Fibroblast of villous mesenchyme (primary cell): ENCODE results near the gene SMCO4. TPM values are rescaled to one million over a fixed set of nuclear protein-coding genes. Genes with fewer than 3 reads are reported as not detected.

Experiments
- DNase-seq: peaks from one replicate; pipeline ENCODE4 v3.0.0-alpha.2; 2010; ENCODE audit warnings: low read depth
- H3K4me3 ChIP-seq: 2 replicates; pipeline ENCODE4 v1.5.1; 2011; ENCODE audit warnings: low read depth, mild to moderate bottlenecking, low read length
- total RNA-seq: library from RNA; depleted of rRNA; stranded (reverse); fragments of >200 nt; gene quantifications from 2 replicates; pipeline ENCODE4 v1.2.3, GENCODE V29; 2012
- TF ChIP-seq, protein P1 (sequence below): IDR thresholded peaks from 2 replicates; pipeline ENCODE4 v1.5.1; 2012; ENCODE audit warnings: low read depth, mild to moderate bottlenecking, low read length; ENCODE audit not compliant: insufficient read depth

SMCO4 gene
- total RNA-seq, 1 donor = 9.1 TPM

DNA sequence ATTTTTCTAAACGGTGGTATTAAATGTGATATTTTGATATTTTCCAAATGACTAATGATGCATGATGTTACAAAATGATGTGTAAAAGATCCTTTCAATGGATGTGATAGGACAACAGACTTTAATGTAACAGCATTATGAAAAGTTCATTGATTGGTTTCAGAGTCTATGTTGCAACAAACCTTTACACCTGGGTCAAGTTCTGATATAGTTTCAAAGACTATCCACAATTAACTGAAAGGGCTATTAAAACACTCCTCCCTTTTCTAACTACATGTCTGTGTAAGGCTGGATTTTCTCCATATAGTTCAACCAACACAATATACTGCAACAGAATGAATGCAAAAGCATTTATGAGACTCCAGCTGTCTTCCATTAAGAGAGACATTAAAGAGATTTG lies 35.7 kb downstream of the SMCO4 start:
- H3K4me3 ChIP-seq = no peak overlapping the region
- no peak for DNase-seq
- TF ChIP-seq, protein P1, sequence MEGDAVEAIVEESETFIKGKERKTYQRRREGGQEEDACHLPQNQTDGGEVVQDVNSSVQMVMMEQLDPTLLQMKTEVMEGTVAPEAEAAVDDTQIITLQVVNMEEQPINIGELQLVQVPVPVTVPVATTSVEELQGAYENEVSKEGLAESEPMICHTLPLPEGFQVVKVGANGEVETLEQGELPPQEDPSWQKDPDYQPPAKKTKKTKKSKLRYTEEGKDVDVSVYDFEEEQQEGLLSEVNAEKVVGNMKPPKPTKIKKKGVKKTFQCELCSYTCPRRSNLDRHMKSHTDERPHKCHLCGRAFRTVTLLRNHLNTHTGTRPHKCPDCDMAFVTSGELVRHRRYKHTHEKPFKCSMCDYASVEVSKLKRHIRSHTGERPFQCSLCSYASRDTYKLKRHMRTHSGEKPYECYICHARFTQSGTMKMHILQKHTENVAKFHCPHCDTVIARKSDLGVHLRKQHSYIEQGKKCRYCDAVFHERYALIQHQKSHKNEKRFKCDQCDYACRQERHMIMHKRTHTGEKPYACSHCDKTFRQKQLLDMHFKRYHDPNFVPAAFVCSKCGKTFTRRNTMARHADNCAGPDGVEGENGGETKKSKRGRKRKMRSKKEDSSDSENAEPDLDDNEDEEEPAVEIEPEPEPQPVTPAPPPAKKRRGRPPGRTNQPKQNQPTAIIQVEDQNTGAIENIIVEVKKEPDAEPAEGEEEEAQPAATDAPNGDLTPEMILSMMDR = no peak

DNA sequence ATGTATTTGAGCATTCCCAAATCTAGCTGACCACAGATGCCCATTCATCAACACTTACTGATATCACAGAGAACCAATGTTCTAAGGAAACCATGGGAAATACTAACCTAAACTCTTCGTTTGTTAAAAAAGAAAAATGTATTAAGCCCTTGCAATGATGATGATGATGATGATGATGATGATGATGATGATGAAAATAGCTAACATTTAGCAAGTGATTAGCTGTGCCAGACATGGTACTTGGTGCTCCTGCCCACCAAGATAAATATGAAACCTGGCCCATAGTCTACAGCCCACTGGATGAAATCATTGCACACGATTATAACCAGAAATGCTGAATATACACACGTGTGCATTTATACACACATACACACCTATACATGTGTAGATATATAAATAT lies 37.5 kb downstream of the SMCO4 start:
- no peak overlapping the region for H3K4me3 ChIP-seq
- TF ChIP-seq, protein P1 = no peak
- DNase-seq = no peak

DNA sequence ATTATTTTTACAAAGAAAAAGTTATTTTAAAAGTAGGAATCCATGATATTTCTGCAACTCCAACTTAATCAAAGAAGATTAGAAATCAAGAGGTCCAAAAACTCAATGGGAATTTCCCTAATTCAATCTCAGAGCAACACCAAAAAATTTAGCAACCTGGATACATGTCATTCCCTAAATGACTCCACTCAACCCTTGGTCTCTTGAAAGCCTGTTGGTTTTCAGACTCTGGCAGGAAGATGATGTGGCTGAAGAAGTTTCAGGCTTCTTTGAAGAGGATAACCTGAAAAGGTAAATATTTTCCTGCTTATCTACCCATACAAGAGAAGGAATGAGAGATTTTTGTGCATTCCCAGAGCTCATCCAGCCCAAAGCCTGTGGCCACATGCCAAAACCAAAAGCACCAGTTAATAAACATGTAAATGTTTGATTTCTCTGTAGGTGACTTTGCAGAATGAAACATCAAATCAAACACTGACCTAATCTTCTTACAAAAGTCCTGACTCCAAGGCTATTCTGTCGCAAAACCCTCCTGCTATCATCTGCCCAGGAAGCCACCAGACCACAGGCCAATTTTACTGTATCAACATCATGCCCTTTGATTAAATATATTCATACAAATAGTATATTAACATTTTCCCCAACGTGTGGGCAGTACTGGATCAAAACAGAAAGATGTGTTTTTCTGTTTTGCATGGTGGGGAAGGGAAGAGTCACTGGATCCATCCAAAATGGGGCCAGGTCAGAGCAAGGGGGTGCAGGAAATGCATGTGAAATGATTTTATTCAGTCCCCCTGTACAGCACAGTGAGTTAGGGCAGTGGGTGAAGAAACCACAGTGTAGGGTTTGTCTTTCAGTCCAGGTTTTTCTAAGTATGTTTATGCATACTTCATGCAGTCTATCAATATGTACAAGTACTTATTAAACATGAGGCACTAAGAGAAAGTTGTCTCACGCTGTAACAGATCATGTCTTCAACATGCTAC lies 38.8 kb downstream of the SMCO4 start:
- H3K4me3 ChIP-seq = no peak overlapping the region
- no peak for DNase-seq
- TF ChIP-seq, protein P1 = no peak

DNA sequence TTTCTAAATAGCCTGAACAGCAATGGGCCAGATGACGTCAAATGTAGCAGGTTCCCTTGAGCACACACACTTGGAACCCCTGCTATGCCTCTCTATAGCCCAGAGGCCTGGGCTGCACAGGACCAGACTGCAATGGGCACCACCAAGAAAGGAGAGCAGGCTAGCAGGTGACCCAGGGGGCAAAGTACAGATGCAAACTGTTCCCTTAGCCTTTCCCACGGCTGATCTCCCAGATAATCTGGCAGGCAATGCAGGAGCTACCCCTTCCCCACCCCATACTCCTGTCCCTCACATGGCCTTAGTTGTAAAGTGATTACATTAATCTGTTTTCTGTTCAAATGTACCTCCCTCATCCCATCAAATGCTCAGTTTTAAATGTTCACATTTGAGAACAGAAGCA lies 41.3 kb downstream of the SMCO4 start:
- H3K4me3 ChIP-seq = no peak overlapping the region
- TF ChIP-seq, protein P1 = no peak
- no peak for DNase-seq

DNA sequence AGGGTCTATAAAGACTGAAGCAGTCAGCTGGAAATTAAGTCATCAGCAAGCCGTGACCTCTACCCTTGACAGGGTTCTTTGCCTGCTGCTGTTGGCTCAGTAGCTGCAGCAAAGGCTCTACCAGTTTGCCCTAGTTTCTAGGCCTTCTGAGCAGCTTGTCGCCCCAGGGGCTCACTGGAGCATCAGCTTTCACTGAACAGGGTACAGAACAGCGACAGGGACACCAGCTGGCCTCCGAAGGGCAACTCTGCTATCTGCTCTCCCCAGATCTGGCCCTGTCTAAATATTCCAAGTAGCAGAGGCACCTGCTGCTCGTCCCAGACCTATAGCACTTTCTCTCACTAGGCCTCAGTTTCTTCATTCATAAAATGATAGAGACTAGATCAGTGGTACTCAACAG lies 42.4 kb downstream of the SMCO4 start:
- no peak overlapping the region for H3K4me3 ChIP-seq
- TF ChIP-seq, protein P1 = no peak
- DNase-seq = no peak

DNA sequence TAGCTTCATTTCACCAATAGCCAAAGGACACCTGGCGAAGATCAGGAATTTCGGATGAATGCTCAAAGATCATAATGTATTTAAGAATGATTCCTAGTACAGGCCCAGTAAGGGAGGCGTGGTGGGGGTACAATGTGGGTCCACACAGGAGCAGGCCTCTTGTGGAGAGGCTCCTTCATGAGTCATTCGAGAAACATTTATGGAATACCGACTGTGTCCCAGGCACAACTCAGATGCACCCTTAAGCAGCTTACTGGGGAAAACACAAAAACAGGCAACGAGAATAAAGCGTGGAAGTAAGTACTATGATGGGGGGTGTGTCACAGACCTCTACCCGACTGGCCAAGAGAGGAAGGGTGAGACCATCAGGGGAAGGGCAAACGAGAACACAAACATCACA lies 44.5 kb downstream of the SMCO4 start:
- peak; percentile 70 for DNase-seq
- H3K4me3 ChIP-seq = no peak overlapping the region
- TF ChIP-seq, protein P1 = no peak
